Small intestine (tissue), 7 donors: ENCODE results near the gene GNPTAB. TPM values are rescaled to one million over a fixed set of nuclear protein-coding genes. Genes with fewer than 3 reads are reported as not detected.
A peak's percentile ranks its signal among the peaks of the same experiment; 100 is the strongest.

Source experiments
- DNase-seq, 2 donors: peaks; one replicate each; pipeline versions ENCODE4 v3.0.0 to v3.0.0-alpha.2; 2013
- FAIRE-seq: peaks from 2 replicates; lab custom pipeline; 2012; peaks lifted over from hg19 to GRCh38; lab: Jason Lieb, UNC
- H3K27ac ChIP-seq, 3 donors: one replicate each; pipeline ENCODE4 v1.5.1; 2013; ENCODE audit warnings: low read length in 2 of 3, mild to moderate bottlenecking in 2 of 3, control low read depth in 1 of 3, inconsistent platforms in 1 of 3, low read depth in 1 of 3, moderate library complexity in 1 of 3
- H3K27me3 ChIP-seq, 3 donors: one replicate each; pipeline ENCODE4 v1.6.1; 2013; ENCODE audit warnings: low read length in 3 of 3, inconsistent platforms in 1 of 3; ENCODE audit not compliant: control insufficient read depth in 3 of 3, insufficient read depth in 3 of 3
- H3K36me3 ChIP-seq, 3 donors: one replicate each; pipeline ENCODE4 v1.6.1; 2013; ENCODE audit warnings: low read length in 3 of 3, inconsistent platforms in 1 of 3, low read depth in 1 of 3, mild to moderate bottlenecking in 1 of 3, moderate library complexity in 1 of 3; ENCODE audit not compliant: control insufficient read depth in 3 of 3, insufficient read depth in 2 of 3
- H3K4me1 ChIP-seq, 3 donors: one replicate each; pipeline ENCODE4 v1.6.1; 2013; ENCODE audit warnings: low read length in 2 of 3, inconsistent platforms in 1 of 3, low read depth in 1 of 3, mild to moderate bottlenecking in 1 of 3, moderate library complexity in 1 of 3; ENCODE audit not compliant: control insufficient read depth in 3 of 3, insufficient read depth in 2 of 3
- H3K4me3 ChIP-seq, 3 donors: one replicate each; pipeline ENCODE4 v1.5.1; 2013; ENCODE audit warnings: low read length in 3 of 3, control low read depth in 1 of 3, inconsistent platforms in 1 of 3, low read depth in 1 of 3, mild to moderate bottlenecking in 1 of 3, moderate library complexity in 1 of 3
- H3K9me3 ChIP-seq, 2 donors: one replicate each; pipeline ENCODE4 v1.6.1; 2013; ENCODE audit warnings: low read depth in 1 of 2, low read length in 1 of 2; ENCODE audit not compliant: control insufficient read depth in 2 of 2, insufficient read depth in 1 of 2
- WGBS, 3 donors: extraction: QIAGEN DNeasy Blood & Tissue Kit; methylation state at CpG; one replicate each; pipeline ENCODE4 v1.1.7; 2013; 5-methylcytosine and 5-hydroxymethylcytosine counted together
- polyA plus RNA-seq, 4 donors: library from polyadenylated mRNA; stranded (reverse) in 3 of 4; unstranded in 1 of 4; fragments of 200-250 nt in 3 of 4; fragments of 120-200 nt in 1 of 4; gene quantifications; one replicate each; pipeline versions ENCODE4 v1.2.1 to v1.2.3, GENCODE V29; 2013
- donor health status: healthy with polysubstance abuse.
- donor health status: control.
- donor health status: control.
- donor health status: Bipolar disorder and iron deficiency.
- donor health status: healthy.

The GNPTAB gene
- polyA plus RNA-seq, 4 donors: 6.8 to 37.0 (median 12.6) TPM

DNA sequence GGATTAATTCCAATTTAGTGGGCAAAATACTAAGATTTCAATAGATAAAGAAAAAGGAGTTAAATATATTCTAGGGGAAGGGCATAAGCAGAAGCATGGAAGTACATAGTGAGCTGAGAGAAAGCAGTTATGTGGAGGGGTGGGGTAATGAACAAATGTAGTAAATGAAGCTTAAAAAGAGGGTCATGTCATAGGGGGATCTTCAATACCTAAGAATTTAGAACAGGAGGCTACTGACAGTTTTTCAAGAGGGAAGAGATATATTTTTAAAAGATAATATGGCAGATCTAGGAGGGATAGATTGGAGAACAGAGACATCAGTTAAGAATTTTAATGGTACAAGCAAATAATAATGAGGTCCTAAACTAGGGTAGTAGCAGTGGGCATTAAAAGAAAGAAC is 100.9 kb downstream of the GNPTAB start:
- FAIRE-seq: no peak
- H3K4me3 ChIP-seq: no peak overlapping the region
- DNase-seq: no peak
- peaks cover 0 to 17% (median 5%) of the 10 kb centered on the region in 3 donors for H3K36me3 ChIP-seq
- no peaks in the 10 kb centered on the region for H3K4me1 ChIP-seq
- H3K9me3 ChIP-seq: no peaks in the 10 kb centered on the region
- H3K27ac ChIP-seq: no peak overlapping the region
- no peaks in the 10 kb centered on the region for H3K27me3 ChIP-seq

DNA sequence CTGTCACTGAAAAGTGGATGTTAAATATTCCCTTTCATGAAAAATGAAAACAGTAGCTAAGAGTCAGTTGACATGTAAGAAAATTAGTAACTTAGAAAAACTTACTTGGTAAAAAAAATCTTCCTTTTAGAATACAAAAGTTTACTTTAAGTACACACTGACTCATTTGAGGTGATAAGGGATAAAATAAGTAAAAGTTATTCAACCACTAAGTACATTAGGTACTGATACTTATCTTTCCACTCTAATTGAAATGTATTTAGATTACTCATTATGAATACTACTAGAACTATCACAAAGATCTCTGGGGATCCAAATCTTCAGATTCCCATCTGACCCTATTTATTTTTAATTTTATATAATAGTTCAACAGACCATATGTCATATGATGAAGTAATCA is 103.7 kb downstream of the GNPTAB start:
- Histone ChIP-seq H3K9me3 (no peaks in the 10 kb centered on the region), H3K4me1 (no peaks in the 10 kb centered on the region), H3K27ac (no peak overlapping the region), H3K4me3 (no peak overlapping the region), H3K36me3 (peaks cover 0 to 15% (median 3%) of the 10 kb centered on the region in 3 donors), H3K27me3 (no peaks in the 10 kb centered on the region)
- FAIRE-seq: no peak
- no peak for DNase-seq

DNA sequence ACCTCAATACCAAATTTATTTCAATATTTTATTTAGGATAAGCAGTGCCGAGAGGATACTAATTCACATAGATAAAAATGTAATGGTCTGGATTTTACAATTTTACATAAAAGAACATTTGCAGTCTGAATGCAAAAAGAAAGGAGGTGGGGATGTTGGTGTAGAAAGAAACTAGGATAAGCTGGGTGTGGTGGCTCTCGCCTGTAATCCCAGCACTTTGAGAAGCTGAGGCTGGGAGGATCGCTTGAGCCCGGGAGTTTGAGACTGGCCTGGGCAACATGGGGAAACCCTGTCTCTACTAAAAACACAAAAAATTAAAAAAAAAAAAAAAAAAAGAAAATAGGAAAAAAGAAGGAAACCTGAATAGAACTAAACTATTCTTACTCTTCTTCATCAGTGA is 108.4 kb downstream of the GNPTAB start:
- 96 to 97% (median 96%) methylated on average over 4 of the region's 4 CpGs for WGBS, 3 donors
- Histone ChIP-seq H3K4me1 (peaks cover 0 to 10% (median 0%) of the 10 kb centered on the region in 3 donors), H3K9me3 (no peaks in the 10 kb centered on the region), H3K27ac (no peak overlapping the region), H3K27me3 (no peaks in the 10 kb centered on the region), H3K4me3 (no peak overlapping the region), H3K36me3 (peaks cover 0 to 22% (median 1%) of the 10 kb centered on the region in 3 donors)
- DNase-seq: no peak
- FAIRE-seq: no peak

DNA sequence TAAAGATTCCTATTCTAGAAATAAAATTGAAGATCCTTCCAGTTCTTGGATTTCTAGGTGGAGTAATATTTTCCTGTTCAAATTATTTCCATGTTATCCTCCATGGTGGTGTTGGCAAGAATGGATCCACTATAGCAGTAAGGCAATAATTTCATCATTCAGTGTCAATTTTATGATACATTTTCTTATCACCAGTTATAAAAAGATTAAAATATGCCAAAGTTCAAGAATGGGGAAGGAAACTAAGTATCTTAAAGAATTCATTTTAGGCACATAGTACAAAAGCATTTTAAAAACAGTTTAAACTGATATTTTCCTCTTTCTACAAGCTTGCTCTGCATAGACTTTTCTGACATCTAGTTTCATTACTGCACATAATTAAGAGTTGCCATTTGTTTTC is 110.6 kb downstream of the GNPTAB start:
- Histone ChIP-seq H3K9me3 (no peaks in the 10 kb centered on the region), H3K27me3 (no peaks in the 10 kb centered on the region), H3K4me3 (no peak overlapping the region), H3K36me3 (peaks cover 0 to 22% (median 0%) of the 10 kb centered on the region in 3 donors), H3K4me1 (peaks cover 0 to 14% (median 0%) of the 10 kb centered on the region in 3 donors), H3K27ac (peak overlapping the region in 1 of 3 donors; percentile 39)
- FAIRE-seq (peak; percentile 81), DNase-seq (peak; percentile 34 to 71)

DNA sequence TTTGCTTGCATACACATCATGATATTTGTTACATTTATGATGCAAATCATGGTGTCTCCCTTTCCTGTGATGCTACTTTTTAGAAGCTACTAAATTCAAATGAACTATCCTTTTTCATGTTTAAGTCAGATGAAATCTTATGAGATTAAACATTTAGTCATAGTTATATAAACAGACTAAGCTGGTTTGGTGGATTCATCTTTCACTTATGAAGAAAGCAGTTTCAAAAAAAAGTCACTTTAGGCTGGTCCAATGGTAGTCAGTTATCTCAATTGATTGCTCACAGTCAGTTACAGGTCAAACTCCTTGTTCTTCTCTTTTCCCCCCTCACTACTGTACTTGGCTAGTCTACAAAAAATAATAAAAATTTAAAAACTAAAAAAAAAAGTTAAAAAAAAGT is 111.2 kb downstream of the GNPTAB start:
- peaks cover 0 to 17% (median 0%) of the 10 kb centered on the region in 3 donors for H3K4me1 ChIP-seq
- FAIRE-seq (peak; percentile 59), DNase-seq (peak in 1 of 2 donors; percentile 31)
- H3K4me3 ChIP-seq: no peak overlapping the region
- H3K27ac ChIP-seq: no peak overlapping the region
- no peaks in the 10 kb centered on the region for H3K9me3 ChIP-seq
- no peaks in the 10 kb centered on the region for H3K27me3 ChIP-seq
- H3K36me3 ChIP-seq: peaks cover 0 to 22% (median 0%) of the 10 kb centered on the region in 3 donors

DNA sequence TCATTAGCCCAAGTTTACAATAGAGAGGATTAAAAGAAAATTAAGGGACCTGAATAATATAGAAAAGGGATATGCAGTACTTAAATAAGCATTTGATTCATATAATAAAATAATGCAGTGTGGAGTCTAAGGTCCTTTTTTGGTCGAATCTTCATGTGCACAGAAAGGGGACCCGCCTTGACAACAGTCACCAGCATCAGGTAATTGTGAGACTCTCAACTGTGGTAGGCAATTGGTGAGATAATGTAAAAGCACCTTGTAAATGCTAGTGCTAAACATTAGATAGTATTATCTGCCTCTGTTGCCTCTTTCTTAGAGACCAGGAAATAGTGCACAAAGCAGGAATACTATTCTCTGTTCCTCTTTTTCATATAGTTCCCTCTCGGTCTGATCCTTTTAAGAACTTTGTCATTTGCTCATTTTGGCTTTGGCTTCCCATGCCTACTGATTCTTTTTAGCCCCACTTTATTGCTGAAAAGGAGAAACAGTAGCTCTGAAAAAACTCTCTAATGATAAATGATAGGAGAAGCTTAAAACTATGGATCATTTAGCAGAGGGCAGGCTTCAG is 115.8 kb downstream of the GNPTAB start:
- H3K9me3 ChIP-seq: no peaks in the 10 kb centered on the region
- DNase-seq: peak; percentile 41 to 51
- FAIRE-seq: peak; percentile 64
- WGBS, 3 donors: 39 to 67% (median 46%) methylated on average over 3 of the region's 3 CpGs
- H3K4me3 ChIP-seq: no peak overlapping the region
- H3K36me3 ChIP-seq: peaks cover 0 to 10% (median 0%) of the 10 kb centered on the region in 3 donors
- peaks cover 0 to 38% (median 0%) of the 10 kb centered on the region in 3 donors for H3K4me1 ChIP-seq
- H3K27me3 ChIP-seq: no peaks in the 10 kb centered on the region
- H3K27ac ChIP-seq: peak overlapping the region in 1 of 3 donors; percentile 77

DNA sequence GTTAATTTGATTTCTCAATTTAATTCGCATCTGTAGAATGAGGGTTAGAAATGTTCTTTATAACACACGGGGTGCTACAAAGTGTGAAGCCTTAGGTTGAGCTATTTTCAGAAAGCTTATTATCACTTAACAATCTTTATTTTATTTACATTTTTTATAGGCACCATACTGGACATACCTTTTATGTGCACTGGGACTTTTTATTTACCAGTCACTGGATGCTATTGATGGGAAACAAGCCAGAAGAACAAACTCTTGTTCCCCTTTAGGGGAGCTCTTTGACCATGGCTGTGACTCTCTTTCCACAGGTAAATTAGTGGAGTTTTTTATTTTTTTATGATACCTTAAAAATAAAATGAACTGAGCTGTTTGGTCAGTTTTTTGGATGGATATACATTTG is 116.8 kb downstream of the GNPTAB start:
- Histone ChIP-seq H3K4me1 (peaks cover 3 to 44% (median 4%) of the 10 kb centered on the region in 3 donors), H3K9me3 (no peaks in the 10 kb centered on the region), H3K27me3 (no peaks in the 10 kb centered on the region), H3K4me3 (no peak overlapping the region), H3K36me3 (peaks cover 0 to 9% (median 0%) of the 10 kb centered on the region in 3 donors), H3K27ac (peak overlapping the region in 1 of 3 donors; percentile 77)
- DNase-seq: no peak
- FAIRE-seq: no peak
- WGBS, 3 donors: 21 to 73% (median 56%) methylated on average over 2 of the region's 2 CpGs

DNA sequence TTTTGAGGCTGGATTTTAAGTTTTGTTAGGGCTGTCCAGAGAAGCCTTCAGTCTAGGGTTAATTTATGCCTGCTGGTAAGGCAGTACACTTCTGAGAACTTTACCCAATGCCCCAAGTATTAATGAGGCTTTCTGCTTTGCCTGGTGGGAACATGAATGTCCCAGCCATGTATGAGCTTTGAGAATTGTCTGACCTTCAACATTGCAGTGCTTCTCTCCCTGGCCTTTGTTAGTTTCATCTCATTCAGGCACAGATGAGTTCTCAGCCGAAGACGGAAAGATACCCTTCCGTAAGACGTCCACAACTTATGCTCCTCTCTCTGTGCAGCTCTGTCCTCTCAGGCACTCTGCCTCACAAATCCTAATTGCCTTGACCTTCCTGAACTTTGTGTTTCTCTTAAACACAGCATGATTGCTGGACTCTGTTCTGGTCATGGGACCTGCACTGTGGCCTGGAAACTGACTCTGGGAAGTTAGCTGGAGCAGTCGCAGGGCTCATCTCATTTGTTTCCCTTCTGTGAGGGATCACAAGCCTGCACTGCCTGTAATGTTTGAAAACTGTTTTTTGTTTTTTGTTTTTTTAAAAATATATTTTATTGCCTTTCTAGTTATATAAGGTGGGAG is 117.6 kb downstream of the GNPTAB start:
- H3K4me3 ChIP-seq: no peak overlapping the region
- DNase-seq (peak; percentile 85 to 86), FAIRE-seq (no peak)
- H3K27ac ChIP-seq: peak overlapping the region; percentile 36 to 77 (median 58)
- H3K36me3 ChIP-seq: peaks cover 0 to 6% (median 0%) of the 10 kb centered on the region in 3 donors
- no peaks in the 10 kb centered on the region for H3K9me3 ChIP-seq
- peaks cover 3 to 37% (median 4%) of the 10 kb centered on the region in 3 donors for H3K4me1 ChIP-seq
- WGBS, 3 donors: 9 to 40% (median 32%) methylated on average over 5 of the region's 5 CpGs
- no peaks in the 10 kb centered on the region for H3K27me3 ChIP-seq
